Measurements from ENCODE around the gene WDR82.

GRCh38 chr3:52286777-52287110 lies 8.3 kb upstream of the WDR82 start:
- TF ChIP-seq, protein P1, sequence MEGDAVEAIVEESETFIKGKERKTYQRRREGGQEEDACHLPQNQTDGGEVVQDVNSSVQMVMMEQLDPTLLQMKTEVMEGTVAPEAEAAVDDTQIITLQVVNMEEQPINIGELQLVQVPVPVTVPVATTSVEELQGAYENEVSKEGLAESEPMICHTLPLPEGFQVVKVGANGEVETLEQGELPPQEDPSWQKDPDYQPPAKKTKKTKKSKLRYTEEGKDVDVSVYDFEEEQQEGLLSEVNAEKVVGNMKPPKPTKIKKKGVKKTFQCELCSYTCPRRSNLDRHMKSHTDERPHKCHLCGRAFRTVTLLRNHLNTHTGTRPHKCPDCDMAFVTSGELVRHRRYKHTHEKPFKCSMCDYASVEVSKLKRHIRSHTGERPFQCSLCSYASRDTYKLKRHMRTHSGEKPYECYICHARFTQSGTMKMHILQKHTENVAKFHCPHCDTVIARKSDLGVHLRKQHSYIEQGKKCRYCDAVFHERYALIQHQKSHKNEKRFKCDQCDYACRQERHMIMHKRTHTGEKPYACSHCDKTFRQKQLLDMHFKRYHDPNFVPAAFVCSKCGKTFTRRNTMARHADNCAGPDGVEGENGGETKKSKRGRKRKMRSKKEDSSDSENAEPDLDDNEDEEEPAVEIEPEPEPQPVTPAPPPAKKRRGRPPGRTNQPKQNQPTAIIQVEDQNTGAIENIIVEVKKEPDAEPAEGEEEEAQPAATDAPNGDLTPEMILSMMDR (IDR thresholded peaks at IDR 0.05) = no peak
- TF ChIP-seq POLR2A (IDR thresholded peaks at IDR 0.05) (no peak), EP300 (IDR thresholded peaks at IDR 0.05; ENCODE audit: low read depth) (no peak), POLR2AphosphoS5 (IDR thresholded peaks at IDR 0.05) (no peak)
